ENCODE results near the gene SLC35E4. TPM values are rescaled to one million over a fixed set of nuclear protein-coding genes. Genes with fewer than 3 reads are reported as not detected.

Gene SLC35E4
- total RNA-seq, 1 experiment from 2014 or later = 5.3 TPM

GRCh38 chr22:30643055-30643875, 7.7 kb downstream of the SLC35E4 start (continued):
- no peak for TF ChIP-seq NR3C1 (CRISPR knock-in tag; conservative IDR thresholded peaks at IDR 0.05; ENCODE audit: low read depth)
- TF ChIP-seq E2F4 (CRISPR knock-in tag; IDR thresholded peaks at IDR 0.05; ENCODE audit: borderline replicate concordance, low read depth) = no peak
- no peak for TF ChIP-seq ZBTB21 (CRISPR knock-in tag; IDR thresholded peaks at IDR 0.05; ENCODE audit: borderline replicate concordance)
- no peak for TF ChIP-seq STAT6 (CRISPR knock-in tag; conservative IDR thresholded peaks at IDR 0.05; ENCODE audit: low read depth)

GRCh38 chr22:30646518-30647160, 11.1 kb downstream of the SLC35E4 start:
- peaks cover 3% of the 10 kb centered on the region; the same call in 1 of the 2 replicates for H3K4me1 Mint-ChIP-seq
- no peak overlapping the region for H3K27ac Mint-ChIP-seq
- ATAC-seq = no peak
- H3K27me3 Mint-ChIP-seq (ENCODE audit: low read depth) = no peaks in the 10 kb centered on the region; the same call in 1 of the 2 replicates
- H3K36me3 Mint-ChIP-seq = no peaks in the 10 kb centered on the region
- TF ChIP-seq SMAD3 (CRISPR knock-in tag; IDR thresholded peaks at IDR 0.05; ENCODE audit: borderline replicate concordance) = no peak
- ChIA-PET CTCF (interaction anchor here (0.9 to 3.3 kb wide), 4 partner anchors 12 to 161 kb away, joined by 3 to 15 read pairs (median 5); partner anchors contain the start of gene SLC35E4), POLR2A (no interaction called here)
- no peak for DNase-seq (ENCODE audit: low spot score)
- no peaks in the 10 kb centered on the region for H3K9me3 Mint-ChIP-seq
- no peak overlapping the region for H3K4me3 Mint-ChIP-seq

- Mint-ChIP-seq H3K36me3 (no peaks in the 10 kb centered on the region), H3K9me3 (no peaks in the 10 kb centered on the region), H3K4me1 (peaks cover 7% of the 10 kb centered on the region; the same call in 1 of the 2 replicates), H3K27me3 (ENCODE audit: low read depth) (no peaks in the 10 kb centered on the region; the same call in 1 of the 2 replicates), H3K4me3 (no peak overlapping the region), H3K27ac (no peak overlapping the region)
- ChIA-PET POLR2A (interaction anchor here (1.1 kb wide), 1 partner anchor 12 kb away, joined by 3 read pairs; the partner anchor contains the start of gene SLC35E4), CTCF (interaction anchor here (1.1 to 1.6 kb wide), 2 partner anchors 37 to 108 kb away, joined by 5 to 6 read pairs; no protein-coding TSS in a partner anchor)
- DNase-seq (ENCODE audit: low spot score) = no peak
- TF ChIP-seq AR (CRISPR knock-in tag; IDR thresholded peaks at IDR 0.05) (no peak), ESRRA (CRISPR knock-in tag; IDR thresholded peaks at IDR 0.05; ENCODE audit: borderline replicate concordance) (no peak)
- no peak for ATAC-seq
These were observed 12.0 kb downstream of the SLC35E4 start for GRCh38 chr22:30647536-30647935.

GRCh38 chr22:30648825-30649224, 13.2 kb downstream of the SLC35E4 start:
- H3K4me3 Mint-ChIP-seq = no peak overlapping the region
- DNase-seq (ENCODE audit: low spot score) = no peak
- H3K36me3 Mint-ChIP-seq = no peaks in the 10 kb centered on the region
- ChIA-PET CTCF (interaction anchor here (1.6 to 4.2 kb wide), 2 partner anchors 14 to 106 kb away, joined by 5 to 35 read pairs; partner anchors contain the start of gene SLC35E4), POLR2A (no interaction called here)
- peaks cover 7% of the 10 kb centered on the region; the same call in 1 of the 2 replicates for H3K4me1 Mint-ChIP-seq
- H3K27me3 Mint-ChIP-seq (ENCODE audit: low read depth) = no peaks in the 10 kb centered on the region; the same call in 1 of the 2 replicates
- no peaks in the 10 kb centered on the region for H3K9me3 Mint-ChIP-seq
- ATAC-seq = no peak
- H3K27ac Mint-ChIP-seq = no peak overlapping the region; the same call in 1 of the 2 replicates
- TF ChIP-seq USF1 (CRISPR knock-in tag; IDR thresholded peaks at IDR 0.05) (no peak), SP1 (CRISPR knock-in tag; conservative IDR thresholded peaks at IDR 0.05) (no peak), AR (CRISPR knock-in tag; IDR thresholded peaks at IDR 0.05) (no peak), JUN (CRISPR knock-in tag; IDR thresholded peaks at IDR 0.05) (no peak), ZNF416 (CRISPR knock-in tag; IDR thresholded peaks at IDR 0.05) (no peak), ZMAT4 (CRISPR knock-in tag; IDR thresholded peaks at IDR 0.05) (no peak), E2F5 (CRISPR knock-in tag; IDR thresholded peaks at IDR 0.05) (no peak), OVOL2 (CRISPR knock-in tag; IDR thresholded peaks at IDR 0.05; ENCODE audit: borderline replicate concordance) (no peak)

Measured in WTC11 (cell line).